GM19240 (cell line): ENCODE data around the gene FAM228A.
"Not testable (repeated sequence)": the region's sequence is repeated elsewhere in the genome, so short reads cannot be mapped to it uniquely, and the experiment has no call there.

Experiments used
- DNase-seq: peaks from one replicate; pipeline ENCODE4 v3.0.0; 2011; ENCODE audit warnings: low spot score; ENCODE audit not compliant: insufficient read length

Gene FAM228A

GRCh38 chr2:24190503-24190902 is 15.7 kb downstream of the FAM228A start:
- no peak for DNase-seq

DNA sequence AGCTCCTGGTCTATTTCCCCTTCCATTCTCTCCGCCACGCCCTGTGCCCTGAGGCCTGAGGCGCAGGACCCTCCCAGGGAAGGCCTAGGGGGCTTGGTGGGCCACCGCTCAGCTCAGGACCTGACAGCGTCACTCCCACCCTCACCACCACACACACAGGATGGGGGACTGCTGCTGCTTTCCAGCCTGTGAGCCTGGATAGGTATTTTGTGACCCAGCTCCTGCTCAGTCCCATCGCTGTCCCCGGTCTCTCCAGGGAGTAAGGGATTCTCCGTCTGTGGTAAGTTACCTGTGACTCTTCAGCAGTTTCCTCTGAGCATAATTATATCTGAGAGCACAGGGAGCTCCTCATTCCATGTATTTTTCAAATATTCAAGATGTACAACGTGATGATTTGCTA is 16.3 kb downstream of the FAM228A start:
- no peak for DNase-seq

- no peak for DNase-seq
Observed at GRCh38 chr2:24191848-24192247, 17.0 kb downstream of the FAM228A start.

- DNase-seq, result not testable (repeated sequence)
Observed at GRCh38 chr2:24197213-24197612, 22.4 kb downstream of the FAM228A start.

DNA sequence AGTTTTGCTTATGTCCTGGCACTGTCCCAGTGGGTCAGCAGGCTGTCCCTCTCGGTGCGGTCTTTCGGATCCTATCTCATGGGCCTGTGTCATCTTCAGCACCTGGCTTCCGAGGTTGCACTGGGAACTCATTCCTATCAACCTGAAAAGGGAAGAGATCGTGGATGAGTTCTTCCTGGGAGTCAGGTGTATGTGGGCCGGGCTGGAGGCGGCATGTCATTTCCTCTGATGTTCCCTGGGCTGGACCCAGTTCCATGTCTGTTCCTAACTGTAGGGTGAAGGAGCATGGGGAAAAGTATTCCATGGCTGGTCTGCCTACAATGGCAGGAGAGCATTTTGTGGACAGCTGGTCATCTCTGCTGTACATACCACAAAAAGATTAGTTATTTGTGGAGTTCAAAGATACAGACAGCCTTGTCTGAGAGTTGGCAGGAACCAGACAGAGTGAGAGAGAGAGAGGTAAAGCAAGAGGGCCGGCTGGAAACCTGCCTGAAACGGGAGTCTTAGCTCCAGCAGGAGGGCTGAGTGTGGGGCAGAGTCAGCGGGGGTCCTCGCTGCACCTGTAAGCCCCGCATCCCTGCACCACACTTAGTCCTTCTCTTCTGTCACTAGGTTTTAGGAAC is 25.2 kb downstream of the FAM228A start:
- no peak for DNase-seq

GRCh38 chr2:24200799-24201198 is 25.9 kb downstream of the FAM228A start:
- no peak for DNase-seq

- no peak for DNase-seq
Observed at GRCh38 chr2:24203029-24203786, 28.4 kb downstream of the FAM228A start.

DNA sequence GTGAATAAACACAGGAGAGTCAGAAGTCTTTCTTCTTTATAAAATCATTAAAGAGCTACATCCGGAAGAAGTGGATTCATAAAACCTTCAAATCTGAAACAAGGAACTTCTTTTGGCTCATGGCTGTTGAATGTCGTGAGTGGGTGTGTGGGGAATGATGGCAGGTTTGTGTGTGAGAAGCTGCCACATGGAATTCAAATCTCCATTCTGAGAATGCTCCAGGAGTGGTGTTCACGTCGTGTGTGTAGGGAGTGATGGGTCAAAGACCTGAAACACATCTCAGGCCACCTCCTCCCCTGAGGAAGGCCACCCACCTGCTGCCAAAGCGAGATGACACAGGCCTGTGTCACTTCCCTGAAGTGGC is 28.9 kb downstream of the FAM228A start:
- DNase-seq, result no peak

DNA sequence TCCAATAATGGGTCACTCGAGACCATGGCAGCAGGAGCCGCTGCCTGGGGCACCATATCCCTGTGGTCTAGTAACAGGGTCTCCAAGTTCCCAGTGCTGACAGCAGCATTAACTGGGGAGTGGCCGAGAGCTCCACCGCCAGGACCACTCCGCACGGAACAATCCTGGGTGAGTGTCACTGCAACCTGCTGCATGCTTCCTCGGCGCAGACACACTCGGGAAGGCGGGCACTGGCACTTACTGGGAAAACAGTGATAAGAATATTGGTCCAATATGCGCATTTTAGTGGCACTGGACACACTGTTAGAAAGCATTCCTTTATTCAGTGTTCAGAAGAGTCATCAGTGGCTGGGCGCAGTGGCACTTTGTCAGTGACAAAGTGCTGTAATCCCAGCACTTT is 29.7 kb downstream of the FAM228A start:
- no peak for DNase-seq

- no peak for DNase-seq
Observed at GRCh38 chr2:24205131-24205530, 30.3 kb downstream of the FAM228A start.

DNA sequence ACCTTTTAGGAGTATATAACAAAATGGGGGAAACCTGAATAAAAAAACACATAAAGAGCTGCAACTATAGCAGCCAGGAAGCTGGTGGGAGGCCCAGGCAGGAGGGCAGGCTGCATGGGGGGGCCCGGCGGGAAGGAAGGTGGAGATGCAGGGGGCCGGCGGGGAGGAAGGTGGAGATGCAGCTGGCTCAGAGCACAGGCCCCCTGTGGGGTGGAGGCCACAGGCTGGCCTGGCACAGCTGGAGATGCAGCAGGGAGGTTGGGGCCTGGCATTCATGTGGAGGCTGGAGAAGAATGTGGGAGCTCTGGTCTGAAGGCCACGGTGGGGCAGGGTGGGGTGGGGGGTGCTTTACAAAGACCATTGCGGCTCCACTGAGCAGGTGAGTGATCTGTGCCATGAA is 31.4 kb downstream of the FAM228A start:
- DNase-seq, result no peak

DNA sequence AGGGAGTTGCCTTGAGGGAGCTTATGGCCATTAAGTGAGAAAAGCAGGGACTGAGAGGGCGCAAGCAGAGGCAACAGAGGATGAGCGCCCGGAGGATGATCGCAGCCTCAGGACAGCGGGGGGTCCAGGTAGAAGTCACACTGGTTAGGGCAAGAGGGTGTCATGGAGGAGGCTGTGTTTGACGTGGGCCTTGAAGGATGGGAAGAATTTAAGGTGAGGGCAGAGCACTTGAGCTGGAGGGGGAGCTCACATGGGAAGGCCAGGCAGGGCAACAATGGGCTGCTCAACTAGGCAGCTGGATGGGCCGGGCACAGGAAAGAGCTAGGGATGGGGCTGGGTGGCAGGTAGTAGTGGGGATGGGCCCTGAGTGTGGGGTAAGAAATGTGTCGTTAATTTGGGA is 31.9 kb downstream of the FAM228A start:
- DNase-seq, result no peak

- no peak for DNase-seq
Observed at GRCh38 chr2:24207359-24207758, 32.5 kb downstream of the FAM228A start.

DNA sequence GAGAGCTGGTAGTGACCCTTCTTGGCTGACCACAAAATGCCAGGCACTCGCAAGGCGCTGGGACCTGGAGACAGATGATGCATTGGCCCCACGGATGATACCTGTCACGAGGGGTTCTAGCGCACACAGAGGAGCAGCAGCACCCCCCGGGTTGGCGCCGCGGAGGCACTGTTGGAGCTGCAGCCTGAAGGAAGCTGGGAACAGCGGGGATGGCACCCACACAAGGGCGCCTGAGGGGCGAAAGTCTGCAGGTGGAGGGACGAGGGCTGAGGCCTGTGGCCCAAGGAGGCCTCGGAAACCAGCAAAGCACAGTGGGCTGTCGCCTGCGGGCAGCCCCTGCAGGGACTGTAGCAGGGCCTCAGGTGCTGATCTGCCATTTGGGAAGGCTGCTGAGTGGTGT is 33.6 kb downstream of the FAM228A start:
- DNase-seq, result no peak

- no peak for DNase-seq
Observed at GRCh38 chr2:24209389-24210105, 34.7 kb downstream of the FAM228A start.

DNA sequence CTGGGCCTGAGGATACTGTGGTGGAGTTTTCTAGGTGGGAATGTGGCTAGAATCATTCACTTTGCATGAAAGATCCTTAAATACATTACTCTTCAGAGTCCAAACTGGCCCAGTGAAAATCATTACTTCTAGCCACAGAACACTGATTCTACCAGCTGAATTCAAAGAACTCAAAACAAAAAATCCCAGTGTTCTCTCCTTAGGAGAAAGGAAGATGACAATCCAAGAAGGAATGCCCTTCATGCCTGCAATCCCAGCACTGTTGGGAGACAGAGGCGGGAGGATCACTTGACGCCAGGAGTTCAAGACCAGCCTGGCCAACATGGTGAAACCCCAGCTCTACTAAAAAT is 35.2 kb downstream of the FAM228A start:
- DNase-seq, result no peak

DNA sequence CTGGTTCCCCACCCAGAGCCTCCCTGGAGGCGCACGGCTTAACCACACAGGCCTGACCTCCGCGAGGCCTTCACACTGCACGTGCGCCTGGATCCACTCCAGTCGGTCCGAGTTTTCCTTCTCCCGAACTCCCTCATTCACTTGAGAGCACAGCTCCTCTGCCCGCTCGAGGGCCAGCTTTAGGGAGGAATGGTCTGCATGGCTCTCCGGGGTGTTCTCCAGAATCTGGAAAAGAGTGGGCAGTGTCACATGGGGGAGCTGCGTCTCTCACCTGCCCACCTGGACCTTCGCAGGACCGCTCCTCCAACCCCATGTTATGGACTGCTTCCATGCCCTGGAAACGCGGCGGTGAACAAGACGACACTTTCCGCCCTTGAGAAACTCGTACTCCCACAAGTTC is 35.9 kb downstream of the FAM228A start:
- no peak for DNase-seq

DNA sequence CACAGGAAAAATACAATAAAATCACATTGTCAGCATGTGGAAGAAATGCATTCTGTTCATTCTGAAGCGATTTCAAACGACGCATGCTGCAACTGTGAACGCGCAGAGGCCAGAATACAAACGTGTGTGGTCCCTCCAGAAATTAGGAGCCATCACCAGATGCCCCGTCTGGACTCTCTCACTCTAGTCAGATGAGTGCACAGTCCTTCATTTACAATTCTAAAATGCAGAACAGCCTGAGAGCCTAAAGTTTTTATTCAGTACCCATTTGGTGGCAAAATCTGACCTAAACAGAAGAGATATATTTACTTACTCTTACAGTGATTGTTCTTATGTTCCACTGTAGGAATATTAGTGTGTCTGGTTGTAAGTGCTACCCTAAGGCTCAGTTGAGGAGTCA is 36.6 kb downstream of the FAM228A start:
- no peak for DNase-seq

DNA sequence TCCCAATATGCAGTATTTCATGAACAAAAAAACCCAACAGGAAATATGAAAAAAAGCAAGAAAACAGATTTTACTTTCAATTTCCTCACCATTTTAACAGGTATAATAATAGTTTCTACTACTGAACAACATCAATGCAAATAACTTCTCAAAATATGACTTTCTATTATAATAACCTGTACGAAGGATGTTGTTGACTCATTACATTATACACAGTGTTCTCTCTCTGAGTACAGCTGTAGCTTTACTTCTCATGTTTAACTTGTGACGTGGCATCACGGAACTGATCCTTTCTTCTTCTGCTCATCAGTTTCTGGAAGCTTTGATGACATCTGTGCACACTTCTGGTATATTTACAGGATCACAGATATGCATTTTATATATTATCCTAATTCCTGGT is 40.0 kb downstream of the FAM228A start:
- DNase-seq, result peak; percentile 74

DNA sequence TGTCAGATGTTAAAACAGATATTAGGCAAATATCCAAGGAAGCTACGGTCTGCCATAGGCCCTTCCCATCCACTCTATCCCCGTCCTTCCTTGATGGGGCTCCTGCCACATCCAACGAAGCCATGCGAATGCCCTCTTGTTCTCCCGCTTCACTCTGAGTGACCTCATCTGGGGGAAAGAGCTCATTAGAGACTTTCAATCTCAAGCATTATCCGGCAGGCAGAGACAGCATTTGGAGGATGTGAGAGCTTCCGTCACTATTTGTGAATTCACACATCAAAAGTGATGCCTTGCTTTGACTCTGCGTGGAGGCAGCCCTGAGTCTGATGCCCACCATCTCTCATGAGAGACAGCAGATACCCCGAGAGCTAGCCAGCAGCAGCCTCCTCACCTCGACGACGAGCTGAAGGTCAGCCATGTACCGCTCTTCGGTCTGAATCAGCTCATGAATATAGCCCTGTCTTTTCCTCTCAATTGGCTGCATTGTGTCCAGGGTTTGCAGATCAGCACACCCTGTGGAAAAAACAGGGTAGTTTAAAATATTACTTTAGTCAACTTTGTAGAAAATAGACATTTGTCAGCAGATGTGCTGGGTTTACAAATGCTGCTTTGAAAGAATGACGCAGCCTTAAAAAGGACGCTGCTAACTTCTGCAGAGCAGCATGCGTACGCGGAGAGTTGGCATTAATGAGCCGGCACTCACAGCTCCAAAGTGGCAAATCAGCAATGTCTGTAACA is 45.9 kb downstream of the FAM228A start:
- no peak for DNase-seq

GRCh38 chr2:24221343-24222050 is 46.6 kb downstream of the FAM228A start:
- DNase-seq, result no peak
